ENCODE results near the gene RSAD1. TPM values are rescaled to one million over a fixed set of nuclear protein-coding genes. Genes with fewer than 3 reads are reported as not detected.

Gene RSAD1
- total RNA-seq, 2 experiments from 2014 or later, result 44.6 to 44.7 TPM

- ATAC-seq (ENCODE audit: poor library complexity) (no peak), DNase-seq (peak in 1 of 14 experiments; percentile 13)
- no peaks in the 10 kb centered on the region for H3K27me3 Mint-ChIP-seq
- H3K27me3 ChIP-seq (ENCODE audit: control insufficient read depth in 1 of 2, insufficient read depth in 2 of 2, low read length in 2 of 2), result no peaks in the 10 kb centered on the region
- POLR2A ChIA-PET, result interaction anchor here (2.1 kb wide), 1 partner anchor 81 kb away, joined by 21 read pairs; the partner anchor contains the start of gene LRRC59
- peaks cover 19% of the 10 kb centered on the region for H3K36me3 Mint-ChIP-seq (ENCODE audit: low read depth)
- CTCF ChIA-PET, result interaction anchor here (0.7 to 2.1 kb wide), 5 partner anchors 24 to 148 kb away, joined by 3 to 19 read pairs (median 6); partner anchors contain the start of gene LRRC59
- H3K36me3 ChIP-seq (ENCODE audit: insufficient read depth, low read length), result peaks cover 13% of the 10 kb centered on the region
- H3K27ac ChIP-seq (ENCODE audit: low read depth in 1 of 2, low read length in 2 of 2), result peak overlapping the region; percentile 68 to 83
- peak overlapping the region; percentile 83 for H3K4me3 Mint-ChIP-seq
- TF ChIP-seq CTCF (IDR thresholded peaks at IDR 0.05), result no peak
- intact Hi-C loops (cut with DNase I, micrococcal nuclease), result loop anchor here (1.0 to 5.0 kb wide), 7 partner anchors 51 to 364 kb away; partner anchors contain the start of genes ACSF2 (in 1 of the 2), EME1 (in 1 of the 2) and MRPL27 (in 1 of the 2)
- H3K4me1 ChIP-seq (ENCODE audit: insufficient read depth, low read length), result peaks cover 30% of the 10 kb centered on the region
- peak overlapping the region; percentile 88 for H3K27ac Mint-ChIP-seq
- no peaks in the 10 kb centered on the region for H3K9me3 Mint-ChIP-seq
- H3K4me1 Mint-ChIP-seq (ENCODE audit: low read depth), result peaks cover 23% of the 10 kb centered on the region
- H3K9me3 ChIP-seq (ENCODE audit: control insufficient read depth in 1 of 2, insufficient read depth in 1 of 2, low read length in 2 of 2), result no peaks in the 10 kb centered on the region
- peak overlapping the region; percentile 53 for H3K4me3 ChIP-seq (ENCODE audit: low read length)
Observed at GRCh38 chr17:50477976-50478375, 684 bp upstream of the RSAD1 start.

GRCh38 chr17:50479522-50480141 is 972 bp downstream of the RSAD1 start:
- H3K36me3 ChIP-seq (ENCODE audit: insufficient read depth, low read length), result peaks cover 29% of the 10 kb centered on the region
- no peak overlapping the region for H3K27ac ChIP-seq (ENCODE audit: low read depth in 1 of 2, low read length in 2 of 2)
- no peaks in the 10 kb centered on the region for H3K9me3 ChIP-seq (ENCODE audit: control insufficient read depth in 1 of 2, insufficient read depth in 1 of 2, low read length in 2 of 2)
- peak; percentile 60 for ATAC-seq (ENCODE audit: poor library complexity)
- peaks cover 30% of the 10 kb centered on the region for H3K4me1 ChIP-seq (ENCODE audit: insufficient read depth, low read length)
- peak overlapping the region; percentile 79 for H3K27ac Mint-ChIP-seq
- H3K4me3 ChIP-seq (ENCODE audit: low read length), result peak overlapping the region; percentile 94
- peaks cover 34% of the 10 kb centered on the region for H3K36me3 Mint-ChIP-seq (ENCODE audit: low read depth)
- peak; percentile 51 to 84 (median 58) for DNase-seq
- ChIA-PET CTCF (interaction anchor here (0.6 to 2.1 kb wide), 16 partner anchors 10 to 223 kb away, joined by 3 to 19 read pairs (median 4); partner anchors contain the start of genes LRRC59, SPATA20 and XYLT2), POLR2A (interaction anchor here (1.0 to 2.1 kb wide), 4 partner anchors 53 to 388 kb away, joined by 4 to 21 read pairs (median 4); partner anchors contain the start of genes ACSF2 and LRRC59)
- no peaks in the 10 kb centered on the region for H3K9me3 Mint-ChIP-seq
- no peaks in the 10 kb centered on the region for H3K27me3 Mint-ChIP-seq
- H3K27me3 ChIP-seq (ENCODE audit: control insufficient read depth in 1 of 2, insufficient read depth in 2 of 2, low read length in 2 of 2), result no peaks in the 10 kb centered on the region
- H3K4me3 Mint-ChIP-seq, result peak overlapping the region; percentile 95
- TF ChIP-seq CTCF (IDR thresholded peaks at IDR 0.05), result peak; percentile 25
- H3K4me1 Mint-ChIP-seq (ENCODE audit: low read depth), result peaks cover 23% of the 10 kb centered on the region
- intact Hi-C loops (cut with DNase I, micrococcal nuclease), result loop anchor here (2.0 to 10.0 kb wide), 7 partner anchors 53 to 363 kb away; partner anchors contain the start of genes ACSF2 (in 1 of the 2), EME1 (in 1 of the 2), MRPL27 (in 1 of the 2) and SPATA20 (in 1 of the 2)

GRCh38 chr17:50480142-50480764 is 1.6 kb downstream of the RSAD1 start:
- no peaks in the 10 kb centered on the region for H3K27me3 ChIP-seq (ENCODE audit: control insufficient read depth in 1 of 2, insufficient read depth in 2 of 2, low read length in 2 of 2)
- H3K9me3 ChIP-seq (ENCODE audit: control insufficient read depth in 1 of 2, insufficient read depth in 1 of 2, low read length in 2 of 2), result no peaks in the 10 kb centered on the region
- peaks cover 41% of the 10 kb centered on the region for H3K36me3 Mint-ChIP-seq (ENCODE audit: low read depth)
- peaks cover 30% of the 10 kb centered on the region for H3K4me1 ChIP-seq (ENCODE audit: insufficient read depth, low read length)
- POLR2A ChIA-PET, result interaction anchor here (1.7 to 2.1 kb wide), 2 partner anchors 83 to 387 kb away, joined by 4 to 21 read pairs; partner anchors contain the start of gene LRRC59
- peak overlapping the region; percentile 79 for H3K27ac Mint-ChIP-seq
- no peak for TF ChIP-seq CTCF (IDR thresholded peaks at IDR 0.05)
- CTCF ChIA-PET, result interaction anchor here (0.6 to 2.1 kb wide), 12 partner anchors 9 to 222 kb away, joined by 3 to 19 read pairs (median 5); partner anchors contain the start of genes LRRC59 and SPATA20
- no peak for DNase-seq
- peaks cover 23% of the 10 kb centered on the region for H3K4me1 Mint-ChIP-seq (ENCODE audit: low read depth)
- no peak for ATAC-seq (ENCODE audit: poor library complexity)
- no peaks in the 10 kb centered on the region for H3K27me3 Mint-ChIP-seq
- H3K9me3 Mint-ChIP-seq, result no peaks in the 10 kb centered on the region
- peak overlapping the region; percentile 94 for H3K4me3 ChIP-seq (ENCODE audit: low read length)
- intact Hi-C loops (cut with DNase I, micrococcal nuclease), result loop anchor here in 1 of 2 experiments (10.0 kb wide), 1 partner anchor 65 kb away; the partner anchor contains the start of gene SPATA20
- peaks cover 35% of the 10 kb centered on the region for H3K36me3 ChIP-seq (ENCODE audit: insufficient read depth, low read length)
- no peak overlapping the region for H3K27ac ChIP-seq (ENCODE audit: low read depth in 1 of 2, low read length in 2 of 2)
- H3K4me3 Mint-ChIP-seq, result peak overlapping the region; percentile 95
